ENCODE measurements around the gene CACNG4.

DNA sequence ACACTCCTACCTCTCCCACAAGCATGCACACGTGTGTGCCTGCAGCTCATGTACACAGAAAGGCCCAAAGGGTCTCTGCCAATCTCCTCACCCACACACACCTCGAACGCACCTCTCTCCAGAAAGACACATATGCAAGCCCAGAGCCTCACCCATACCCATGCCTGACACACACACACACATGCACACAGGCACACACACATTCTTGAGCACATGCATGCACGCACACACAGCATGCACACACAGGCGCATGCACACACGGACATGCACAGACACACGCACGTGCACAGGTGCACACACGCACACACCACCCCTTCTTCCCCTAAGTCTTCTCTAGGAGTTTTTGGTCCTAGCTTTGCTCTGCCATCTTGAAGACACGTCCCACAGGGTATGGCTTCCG lies 48.7 kb upstream of the CACNG4 start:
- TF ChIP-seq, protein P1, sequence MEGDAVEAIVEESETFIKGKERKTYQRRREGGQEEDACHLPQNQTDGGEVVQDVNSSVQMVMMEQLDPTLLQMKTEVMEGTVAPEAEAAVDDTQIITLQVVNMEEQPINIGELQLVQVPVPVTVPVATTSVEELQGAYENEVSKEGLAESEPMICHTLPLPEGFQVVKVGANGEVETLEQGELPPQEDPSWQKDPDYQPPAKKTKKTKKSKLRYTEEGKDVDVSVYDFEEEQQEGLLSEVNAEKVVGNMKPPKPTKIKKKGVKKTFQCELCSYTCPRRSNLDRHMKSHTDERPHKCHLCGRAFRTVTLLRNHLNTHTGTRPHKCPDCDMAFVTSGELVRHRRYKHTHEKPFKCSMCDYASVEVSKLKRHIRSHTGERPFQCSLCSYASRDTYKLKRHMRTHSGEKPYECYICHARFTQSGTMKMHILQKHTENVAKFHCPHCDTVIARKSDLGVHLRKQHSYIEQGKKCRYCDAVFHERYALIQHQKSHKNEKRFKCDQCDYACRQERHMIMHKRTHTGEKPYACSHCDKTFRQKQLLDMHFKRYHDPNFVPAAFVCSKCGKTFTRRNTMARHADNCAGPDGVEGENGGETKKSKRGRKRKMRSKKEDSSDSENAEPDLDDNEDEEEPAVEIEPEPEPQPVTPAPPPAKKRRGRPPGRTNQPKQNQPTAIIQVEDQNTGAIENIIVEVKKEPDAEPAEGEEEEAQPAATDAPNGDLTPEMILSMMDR (conservative IDR thresholded peaks at IDR 0.05; ENCODE audit: low read depth, low read length) = no peak
- TF ChIP-seq MAFK (IDR thresholded peaks at IDR 0.05; ENCODE audit: low read depth, low read length) (no peak), CEBPB (IDR thresholded peaks at IDR 0.05; ENCODE audit: low read depth, low read length) (no peak), BHLHE40 (IDR thresholded peaks at IDR 0.05; ENCODE audit: low read depth, low read length) (no peak), POLR2A (IDR thresholded peaks at IDR 0.05; ENCODE audit: low read depth, low read length) (no peak), RCOR1 (IDR thresholded peaks at IDR 0.05; ENCODE audit: insufficient replicate concordance, low read length) (no peak), FOS (IDR thresholded peaks at IDR 0.05; ENCODE audit: low read depth, low read length) (no peak), RFX5 (IDR thresholded peaks at IDR 0.05; ENCODE audit: low read depth, low read length) (no peak), NFE2L2 (IDR thresholded peaks at IDR 0.05; ENCODE audit: low read depth, low read length) (no peak), RAD21 (IDR thresholded peaks at IDR 0.05; ENCODE audit: low read length) (no peak), MAZ (IDR thresholded peaks at IDR 0.05; ENCODE audit: borderline replicate concordance, low read depth, low read length) (no peak), MXI1 (IDR thresholded peaks at IDR 0.05; ENCODE audit: borderline replicate concordance, low read depth, low read length) (no peak)
- TF ChIP-seq, protein P2, sequence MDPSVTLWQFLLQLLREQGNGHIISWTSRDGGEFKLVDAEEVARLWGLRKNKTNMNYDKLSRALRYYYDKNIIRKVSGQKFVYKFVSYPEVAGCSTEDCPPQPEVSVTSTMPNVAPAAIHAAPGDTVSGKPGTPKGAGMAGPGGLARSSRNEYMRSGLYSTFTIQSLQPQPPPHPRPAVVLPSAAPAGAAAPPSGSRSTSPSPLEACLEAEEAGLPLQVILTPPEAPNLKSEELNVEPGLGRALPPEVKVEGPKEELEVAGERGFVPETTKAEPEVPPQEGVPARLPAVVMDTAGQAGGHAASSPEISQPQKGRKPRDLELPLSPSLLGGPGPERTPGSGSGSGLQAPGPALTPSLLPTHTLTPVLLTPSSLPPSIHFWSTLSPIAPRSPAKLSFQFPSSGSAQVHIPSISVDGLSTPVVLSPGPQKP (IDR thresholded peaks at IDR 0.05; ENCODE audit: borderline replicate concordance, low read depth, low read length) = no peak

Measured in IMR-90 (cell line).